Muscle of leg (tissue), 11 donors: ENCODE measurements around the gene BANF2. TPM values are rescaled to one million over a fixed set of nuclear protein-coding genes. Genes with fewer than 3 reads are reported as not detected.
"Not testable (repeated sequence)": the region's sequence is repeated elsewhere in the genome, so short reads cannot be mapped to it uniquely, and the experiment has no call there.

Source experiments
- DNase-seq: peaks from one replicate; pipeline ENCODE4 v3.0.0; 2013
- H3K27ac ChIP-seq: one replicate; pipeline ENCODE4 v1.5.1; 2013; ENCODE audit warnings: mild to moderate bottlenecking, low read length, control low read depth
- H3K27me3 ChIP-seq: one replicate; pipeline ENCODE4 v1.6.1; 2013; ENCODE audit warnings: low read length; ENCODE audit not compliant: control insufficient read depth, insufficient read depth
- H3K36me3 ChIP-seq: one replicate; pipeline ENCODE4 v1.6.1; 2013; ENCODE audit warnings: low read length; ENCODE audit not compliant: control insufficient read depth, insufficient read depth
- H3K4me1 ChIP-seq: one replicate; pipeline ENCODE4 v1.6.1; 2013; ENCODE audit warnings: low read length; ENCODE audit not compliant: control insufficient read depth, insufficient read depth
- H3K4me3 ChIP-seq: one replicate; pipeline ENCODE4 v1.5.1; 2013; ENCODE audit warnings: low read length, control low read depth
- H3K9me3 ChIP-seq: replicated peaks from 2 replicates; pipeline ENCODE4 v1.6.1; 2013; ENCODE audit warnings: low read depth, low read length; ENCODE audit not compliant: control insufficient read depth
- WGBS: methylation state at CpG from one replicate; pipeline ENCODE4 v1.1.5; 2013; ENCODE audit warnings: missing lambda C conversion rate; ENCODE audit not compliant: insufficient coverage; 5-methylcytosine and 5-hydroxymethylcytosine counted together
- polyA plus RNA-seq, 8 donors: library from polyadenylated mRNA; unstranded; fragments of 120-200 nt; gene quantifications; one replicate each; pipeline versions ENCODE4 v1.2.1 to v1.2.3, GENCODE V29; 2013; ENCODE audit warnings: inconsistent platforms in 1 of 8, low replicate concordance in 1 of 8; ENCODE audit not compliant: insufficient read length in 8 of 8, insufficient read depth in 1 of 8
- total RNA-seq: library from RNA; stranded (reverse); fragments of 120-200 nt; gene quantifications from one replicate; pipeline ENCODE4 v1.2.4, GENCODE V29; 2013

Gene BANF2
- total and polyA plus RNA-seq, 9 donors, result not detected

- no peaks in the 10 kb centered on the region for H3K27me3 ChIP-seq
- peaks cover 16% of the 10 kb centered on the region for H3K9me3 ChIP-seq
- WGBS, result 100% methylated on average over 1 of the region's 7 CpGs
- DNase-seq, result no peak
- no peaks in the 10 kb centered on the region for H3K36me3 ChIP-seq
- H3K27ac ChIP-seq, result no peak overlapping the region
- H3K4me1 ChIP-seq, result no peaks in the 10 kb centered on the region
- no peak overlapping the region for H3K4me3 ChIP-seq
Measured at GRCh38 chr20:17762243-17762872, 62.6 kb downstream of the BANF2 start.

GRCh38 chr20:17762873-17763557 is 63.2 kb downstream of the BANF2 start:
- Histone ChIP-seq H3K36me3 (no peaks in the 10 kb centered on the region), H3K27ac (no peak overlapping the region), H3K9me3 (peaks cover 14% of the 10 kb centered on the region), H3K27me3 (peaks cover 2% of the 10 kb centered on the region), H3K4me1 (no peaks in the 10 kb centered on the region), H3K4me3 (no peak overlapping the region)
- WGBS, result 72% methylated on average over 2 of the region's 6 CpGs
- DNase-seq, result no peak

GRCh38 chr20:17765017-17765416 is 65.3 kb downstream of the BANF2 start:
- 91% methylated on average over 3 of the region's 4 CpGs for WGBS
- Histone ChIP-seq H3K27me3 (peaks cover 2% of the 10 kb centered on the region), H3K4me3 (no peak overlapping the region), H3K4me1 (no peaks in the 10 kb centered on the region), H3K36me3 (no peaks in the 10 kb centered on the region), H3K27ac (no peak overlapping the region), H3K9me3 (no peaks in the 10 kb centered on the region)
- no peak for DNase-seq

- peaks cover 2% of the 10 kb centered on the region for H3K27me3 ChIP-seq
- H3K27ac ChIP-seq, result no peak overlapping the region
- no peak for DNase-seq
- no peak overlapping the region for H3K4me3 ChIP-seq
- no peaks in the 10 kb centered on the region for H3K36me3 ChIP-seq
- H3K4me1 ChIP-seq, result no peaks in the 10 kb centered on the region
- H3K9me3 ChIP-seq, result no peaks in the 10 kb centered on the region
- WGBS, result 57% methylated on average over 3 of the region's 7 CpGs
Measured at GRCh38 chr20:17765584-17765983, 65.8 kb downstream of the BANF2 start.

GRCh38 chr20:17766226-17766625 is 66.5 kb downstream of the BANF2 start:
- Histone ChIP-seq H3K9me3 (no peaks in the 10 kb centered on the region), H3K27ac (no peak overlapping the region), H3K4me1 (no peaks in the 10 kb centered on the region), H3K4me3 (no peak overlapping the region), H3K36me3 (no peaks in the 10 kb centered on the region), H3K27me3 (peaks cover 2% of the 10 kb centered on the region)
- no CpG with 5 or more reads among the region's 3 CpGs for WGBS
- no peak for DNase-seq

GRCh38 chr20:17767624-17768023 is 67.9 kb downstream of the BANF2 start:
- Histone ChIP-seq H3K27ac (no peak overlapping the region), H3K36me3 (no peaks in the 10 kb centered on the region), H3K9me3 (no peaks in the 10 kb centered on the region), H3K4me3 (no peak overlapping the region), H3K4me1 (no peaks in the 10 kb centered on the region), H3K27me3 (peaks cover 2% of the 10 kb centered on the region)
- WGBS, result 81% methylated on average over 2 of the region's 2 CpGs
- DNase-seq, result no peak

GRCh38 chr20:17768271-17768670 is 68.5 kb downstream of the BANF2 start:
- WGBS, result 40% methylated on average over 1 of the region's 2 CpGs
- H3K36me3 ChIP-seq, result no peaks in the 10 kb centered on the region
- H3K27me3 ChIP-seq, result peaks cover 2% of the 10 kb centered on the region
- H3K27ac ChIP-seq, result no peak overlapping the region
- H3K9me3 ChIP-seq, result no peaks in the 10 kb centered on the region
- peaks cover under 1% of the 10 kb centered on the region for H3K4me1 ChIP-seq
- DNase-seq, result no peak
- no peak overlapping the region for H3K4me3 ChIP-seq

- not testable (repeated sequence) for H3K27me3 ChIP-seq, H3K4me1 ChIP-seq, H3K9me3 ChIP-seq, H3K4me3 ChIP-seq, H3K27ac ChIP-seq, H3K36me3 ChIP-seq, DNase-seq
- WGBS, result 80% methylated on average over 1 of the region's 8 CpGs
Measured at GRCh38 chr20:17769716-17770115, 70.0 kb downstream of the BANF2 start.

- 60% methylated on average over 17 of the region's 19 CpGs for WGBS
Measured at GRCh38 chr20:17771206-17772004, 71.6 kb downstream of the BANF2 start.

GRCh38 chr20:17772005-17772343 is 72.2 kb downstream of the BANF2 start:
- no peak overlapping the region for H3K27ac ChIP-seq
- DNase-seq, result no peak
- H3K4me3 ChIP-seq, result no peak overlapping the region
- WGBS, result 36% methylated on average over 2 of the region's 3 CpGs
- H3K4me1 ChIP-seq, result peaks cover 5% of the 10 kb centered on the region
- no peaks in the 10 kb centered on the region for H3K36me3 ChIP-seq
- peaks cover 2% of the 10 kb centered on the region for H3K27me3 ChIP-seq
- no peaks in the 10 kb centered on the region for H3K9me3 ChIP-seq

More at GRCh38 chr20:17771206-17772004, 71.6 kb downstream of the BANF2 start:
- no peaks in the 10 kb centered on the region for H3K9me3 ChIP-seq
- H3K27ac ChIP-seq, result no peak overlapping the region
- H3K27me3 ChIP-seq, result peaks cover 2% of the 10 kb centered on the region
- peaks cover 5% of the 10 kb centered on the region for H3K4me1 ChIP-seq
- no peaks in the 10 kb centered on the region for H3K36me3 ChIP-seq
- H3K4me3 ChIP-seq, result no peak overlapping the region
- no peak for DNase-seq
